ENCODE measurements around the gene CCDC40. TPM values are rescaled to one million over a fixed set of nuclear protein-coding genes. Genes with fewer than 3 reads are reported as not detected.

Gene CCDC40
- polyA plus RNA-seq, 4 donors = 10.1 to 25.5 (median 16.5) TPM

GRCh38 chr17:80110927-80111701 lies 74.7 kb downstream of the CCDC40 start:
- no peak for DNase-seq (ENCODE audit: low read depth in 4 of 4, low spot score in 2 of 4)

GRCh38 chr17:80111702-80112470 lies 75.4 kb downstream of the CCDC40 start:
- no peak for DNase-seq (ENCODE audit: low read depth in 4 of 4, low spot score in 2 of 4)

GRCh38 chr17:80112471-80113032 lies 76.1 kb downstream of the CCDC40 start:
- DNase-seq (ENCODE audit: low read depth in 4 of 4, low spot score in 2 of 4) = peak in 1 of 4 donors; percentile 10

GRCh38 chr17:80113033-80113484 lies 76.6 kb downstream of the CCDC40 start:
- no peak for DNase-seq (ENCODE audit: low read depth in 4 of 4, low spot score in 2 of 4)

- DNase-seq (ENCODE audit: low read depth in 4 of 4, low spot score in 2 of 4) = no peak
Observed at GRCh38 chr17:80114758-80115157, 78.3 kb downstream of the CCDC40 start.

GRCh38 chr17:80115159-80115558 lies 78.7 kb downstream of the CCDC40 start:
- DNase-seq (ENCODE audit: low read depth in 4 of 4, low spot score in 2 of 4) = no peak

GRCh38 chr17:80116276-80116920 lies 80.0 kb downstream of the CCDC40 start:
- DNase-seq (ENCODE audit: low read depth in 4 of 4, low spot score in 2 of 4) = no peak

GRCh38 chr17:80116921-80117380 lies 80.5 kb downstream of the CCDC40 start:
- no peak for DNase-seq (ENCODE audit: low read depth in 4 of 4, low spot score in 2 of 4)

- no peak for DNase-seq (ENCODE audit: low read depth in 4 of 4, low spot score in 2 of 4)
Observed at GRCh38 chr17:80117491-80118401, 81.3 kb downstream of the CCDC40 start.

- DNase-seq (ENCODE audit: low read depth in 4 of 4, low spot score in 2 of 4) = no peak
Observed at GRCh38 chr17:80118601-80119270, 82.3 kb downstream of the CCDC40 start.

- no peak for DNase-seq (ENCODE audit: low read depth in 4 of 4, low spot score in 2 of 4)
Observed at GRCh38 chr17:80119271-80119791, 82.9 kb downstream of the CCDC40 start.

GRCh38 chr17:80119839-80120238 lies 83.4 kb downstream of the CCDC40 start:
- DNase-seq (ENCODE audit: low read depth in 4 of 4, low spot score in 2 of 4) = no peak

GRCh38 chr17:80122026-80122575 lies 85.7 kb downstream of the CCDC40 start:
- DNase-seq (ENCODE audit: low read depth in 4 of 4, low spot score in 2 of 4) = no peak

GRCh38 chr17:80122926-80123505 lies 86.6 kb downstream of the CCDC40 start:
- DNase-seq (ENCODE audit: low read depth in 4 of 4, low spot score in 2 of 4) = no peak

- DNase-seq (ENCODE audit: low read depth in 4 of 4, low spot score in 2 of 4) = no peak
Observed at GRCh38 chr17:80123791-80124190, 87.3 kb downstream of the CCDC40 start.

- DNase-seq (ENCODE audit: low read depth in 4 of 4, low spot score in 2 of 4) = no peak
Observed at GRCh38 chr17:80124351-80124981, 88.0 kb downstream of the CCDC40 start.

GRCh38 chr17:80125656-80126448 lies 89.4 kb downstream of the CCDC40 start:
- DNase-seq (ENCODE audit: low read depth in 4 of 4, low spot score in 2 of 4) = no peak

All from left renal cortex interstitium (tissue), 4 donors.